Ovary (tissue), 9 donors: ENCODE measurements around the gene ADGRF1. TPM values are rescaled to one million over a fixed set of nuclear protein-coding genes. Genes with fewer than 3 reads are reported as not detected.

Experiments used
- DNase-seq, 5 donors: peaks; one replicate each; pipeline ENCODE4 v3.0.0-alpha.2; 2019 to 2020
- H3K27ac ChIP-seq, 2 donors: fragments of 200-600 bp; one replicate each; pipeline versions ENCODE4 v1.5.1 to v1.8.0; 2019 to 2022
- H3K27me3 ChIP-seq: fragments of 200-600 bp; one replicate; pipeline ENCODE4 v1.8.0; 2022
- H3K36me3 ChIP-seq: fragments of 200-600 bp; sonication (generic); one replicate; pipeline ENCODE4 v1.5.1; 2019
- H3K4me1 ChIP-seq: one replicate; pipeline ENCODE4 v1.8.1; 2013; ENCODE audit warnings: mild to moderate bottlenecking, moderate library complexity; ENCODE audit not compliant: insufficient read depth
- H3K4me3 ChIP-seq: fragments of 200-600 bp; sonication (generic); one replicate; pipeline ENCODE4 v1.5.1; 2017
- H3K9me3 ChIP-seq, 2 donors: fragments of 200-600 bp in 1 of 2; sonication (generic) in 1 of 2; one replicate each; pipeline versions ENCODE4 v1.5.1 to v1.8.1; 2013 to 2019; ENCODE audit warnings: mild to moderate bottlenecking in 1 of 2, moderate library complexity in 1 of 2
- CTCF ChIP-seq, 3 donors: fragments of 450-650 bp in 2 of 3; fragments of 200-600 bp in 1 of 3; IDR thresholded peaks; one replicate each; pipeline versions ENCODE4 v1.5.1 to v1.8.0; 2016 to 2022; ENCODE audit warnings: antibody characterized with exemption in 3 of 3, mild to moderate bottlenecking in 1 of 3
- EP300 ChIP-seq: sonication (generic); formaldehyde crosslinking; IDR thresholded peaks from one replicate; pipeline ENCODE4 v1.6.1; 2017; ENCODE audit warnings: antibody characterized with exemption
- POLR2A ChIP-seq: fragments of 450-650 bp; IDR thresholded peaks from one replicate; pipeline ENCODE4 v1.6.1; 2017; ENCODE audit warnings: antibody characterized with exemption, mild to moderate bottlenecking, moderate library complexity
- WGBS, 3 donors: extraction: QIAGEN DNeasy Blood & Tissue Kit in 1 of 3; methylation state at CpG; one replicate each; pipeline versions ENCODE4 v1.1.5 to v1.1.7; 2013 to 2017; 5-methylcytosine and 5-hydroxymethylcytosine counted together
- intact Hi-C, 4 donors: fragments of 100-400 bp; cut with DNase I; formaldehyde crosslinking; loops; one replicate each; pipeline versions ENCODE4 v1.11.0 to v1.15.1; 2022 to 2023
- polyA plus RNA-seq, 2 donors: library from polyadenylated mRNA; stranded (reverse); fragments of 200-250 nt in 1 of 2; fragments of 350-450 nt in 1 of 2; fragmentation: Illumina TruSeq in 1 of 2; extraction: RNeasy Lipid Tissue Mini Kit (QIAGEN cat#74804) in 1 of 2; gene quantifications; one replicate each; pipeline ENCODE4 v1.2.3, GENCODE V29; 2013 to 2014
- total RNA-seq, 7 donors: library from RNA; depleted of rRNA in 2 of 7; stranded (reverse); fragments of >200 nt in 2 of 7; fragmentation: NEBNext Ultra II Directional in 3 of 7; extraction: Animal tissue kit (Norgen Biotek cat#: 25700) in 3 of 7; gene quantifications; one replicate each; pipeline versions ENCODE4 v1.1.0 to v1.2.4, GENCODE V29; 2016 to 2023
- donor health status: DM: no; HTN: no; CAD: no; lungs with moderate emphysema.
- donor health status: DM: no; HTN: no; CAD: no.
- donor health status: Bipolar disorder and iron deficiency.
- donor health status: DM: yes; HTN: yes; CAD: no.
- donor health status: DM: no; HTN: no; CAD: no.
- donor health status: DM: yes; HTN: yes; CAD: no.

The ADGRF1 gene
- total and polyA plus RNA-seq, 9 donors: 0.11 to 1.2 (median 0.24) TPM; not detected in 6

- no peaks in the 10 kb centered on the region for H3K36me3 ChIP-seq
- H3K27me3 ChIP-seq: no peaks in the 10 kb centered on the region
- H3K9me3 ChIP-seq: no peaks in the 10 kb centered on the region
- no peak overlapping the region for H3K27ac ChIP-seq
- TF ChIP-seq CTCF (IDR thresholded peaks at IDR 0.05) (no peak), POLR2A (no peak), EP300 (no peak)
- no peaks in the 10 kb centered on the region for H3K4me1 ChIP-seq
- H3K4me3 ChIP-seq: no peak overlapping the region
- DNase-seq: no peak
- intact Hi-C loops: no loop called here
Measured at GRCh38 chr6:46983007-46983411, 59.1 kb downstream of the ADGRF1 start.

- Histone ChIP-seq H3K36me3 (no peaks in the 10 kb centered on the region), H3K9me3 (no peaks in the 10 kb centered on the region), H3K27me3 (no peaks in the 10 kb centered on the region), H3K4me3 (no peak overlapping the region), H3K27ac (no peak overlapping the region), H3K4me1 (no peaks in the 10 kb centered on the region)
- WGBS, 3 donors: 25 to 36% (median 30%) methylated on average over 4 of the region's 4 CpGs
- no peak for TF ChIP-seq CTCF (IDR thresholded peaks at IDR 0.05)
- TF ChIP-seq POLR2A: no peak
- TF ChIP-seq EP300: no peak
- intact Hi-C loops: no loop called here
- no peak for DNase-seq
Measured at GRCh38 chr6:46979206-46979605, 62.9 kb downstream of the ADGRF1 start.

- no peaks in the 10 kb centered on the region for H3K4me1 ChIP-seq
- no peak overlapping the region for H3K27ac ChIP-seq
- H3K4me3 ChIP-seq: no peak overlapping the region
- 81 to 89% (median 88%) methylated on average over 1 of the region's 1 CpG for WGBS, 3 donors
- intact Hi-C loops: no loop called here
- no peaks in the 10 kb centered on the region for H3K27me3 ChIP-seq
- DNase-seq: no peak
- no peaks in the 10 kb centered on the region for H3K36me3 ChIP-seq
- H3K9me3 ChIP-seq: no peaks in the 10 kb centered on the region
- TF ChIP-seq POLR2A (no peak), CTCF (IDR thresholded peaks at IDR 0.05) (no peak), EP300 (no peak)
Measured at GRCh38 chr6:46974786-46975185, 67.3 kb downstream of the ADGRF1 start.

GRCh38 chr6:46973029-46973428, 69.1 kb downstream of the ADGRF1 start:
- intact Hi-C loops: no loop called here
- no peak overlapping the region for H3K27ac ChIP-seq
- H3K9me3 ChIP-seq: no peaks in the 10 kb centered on the region
- TF ChIP-seq EP300: no peak
- no peak for TF ChIP-seq CTCF (IDR thresholded peaks at IDR 0.05)
- TF ChIP-seq POLR2A: no peak
- no peaks in the 10 kb centered on the region for H3K4me1 ChIP-seq
- H3K4me3 ChIP-seq: no peak overlapping the region
- H3K36me3 ChIP-seq: no peaks in the 10 kb centered on the region
- no peak for DNase-seq
- no peaks in the 10 kb centered on the region for H3K27me3 ChIP-seq
- WGBS, 3 donors: 37 to 61% (median 41%) methylated on average over 2 of the region's 2 CpGs

GRCh38 chr6:46972531-46972930, 69.6 kb downstream of the ADGRF1 start:
- Histone ChIP-seq H3K36me3 (no peaks in the 10 kb centered on the region), H3K4me3 (no peak overlapping the region), H3K4me1 (no peaks in the 10 kb centered on the region), H3K27ac (no peak overlapping the region), H3K9me3 (no peaks in the 10 kb centered on the region), H3K27me3 (no peaks in the 10 kb centered on the region)
- TF ChIP-seq EP300 (no peak), CTCF (IDR thresholded peaks at IDR 0.05) (no peak), POLR2A (no peak)
- no peak for DNase-seq
- 0 to 9% (median 8%) methylated on average over 1 of the region's 1 CpG for WGBS, 3 donors
- intact Hi-C loops: no loop called here
